HG02610 (cell line): ENCODE data around the gene EIF4B.

Experiments used
- ATAC-seq: cut with Tn5 transposase; IDR thresholded peaks from one replicate; pipeline ENCODE4 v1.9.1; 2021; ENCODE audit warnings: mild to moderate bottlenecking, moderate library complexity; ENCODE audit not compliant: unreplicated experiment

EIF4B gene

DNA sequence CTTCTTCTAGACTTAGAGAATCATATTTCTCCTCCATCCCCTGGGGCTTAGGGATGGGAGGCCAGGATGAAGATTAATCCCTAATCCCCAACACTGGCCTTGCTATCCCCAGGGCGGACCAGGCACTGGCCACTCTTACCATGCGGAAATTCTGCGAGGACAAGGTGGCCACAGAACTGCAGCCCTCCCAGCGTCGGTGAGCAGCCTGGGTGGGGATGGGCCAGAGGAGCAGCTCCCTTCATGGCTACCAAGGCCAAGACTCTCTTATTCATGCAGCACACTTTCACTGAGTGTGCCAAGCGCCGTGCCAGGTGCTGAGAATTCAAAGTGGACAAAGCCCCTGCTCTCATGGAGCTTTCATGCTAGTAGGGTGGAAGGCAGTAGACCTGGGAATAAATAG, 50.6 kb downstream of the EIF4B start:
- ATAC-seq, result no peak

DNA sequence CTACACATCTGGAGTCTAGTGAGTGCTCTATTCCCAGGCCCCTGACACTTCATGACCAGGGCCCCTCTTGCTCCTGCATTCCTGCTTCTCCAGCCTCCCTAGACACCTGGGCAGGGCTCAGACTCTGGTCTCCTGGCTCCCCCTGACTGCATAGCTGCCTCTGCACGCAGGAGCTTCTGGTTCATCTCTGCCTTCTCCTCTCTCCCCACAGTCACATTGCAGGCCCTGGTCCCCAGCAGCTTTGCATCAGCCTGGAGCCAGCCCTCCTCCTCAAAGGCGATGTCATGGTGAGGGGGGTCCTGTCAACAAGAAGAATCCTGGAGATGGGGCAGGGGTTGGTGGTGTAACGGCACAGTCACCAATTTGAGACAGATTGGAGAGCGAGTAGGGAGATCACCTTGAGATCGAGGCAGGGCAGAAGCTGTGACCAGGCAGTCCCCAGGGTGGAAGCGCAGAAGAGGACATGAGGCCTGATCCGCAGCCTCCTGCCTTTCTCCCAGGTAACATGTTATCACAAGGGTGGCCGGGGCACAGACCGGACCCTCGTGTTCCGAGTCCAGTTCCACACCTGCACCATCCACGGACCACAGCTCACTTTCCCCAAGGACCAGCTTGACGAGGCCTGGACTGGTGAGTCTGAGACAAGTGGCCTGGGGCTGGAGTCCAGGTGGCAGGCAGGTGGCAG, 51.7 kb downstream of the EIF4B start:
- ATAC-seq, result no peak

DNA sequence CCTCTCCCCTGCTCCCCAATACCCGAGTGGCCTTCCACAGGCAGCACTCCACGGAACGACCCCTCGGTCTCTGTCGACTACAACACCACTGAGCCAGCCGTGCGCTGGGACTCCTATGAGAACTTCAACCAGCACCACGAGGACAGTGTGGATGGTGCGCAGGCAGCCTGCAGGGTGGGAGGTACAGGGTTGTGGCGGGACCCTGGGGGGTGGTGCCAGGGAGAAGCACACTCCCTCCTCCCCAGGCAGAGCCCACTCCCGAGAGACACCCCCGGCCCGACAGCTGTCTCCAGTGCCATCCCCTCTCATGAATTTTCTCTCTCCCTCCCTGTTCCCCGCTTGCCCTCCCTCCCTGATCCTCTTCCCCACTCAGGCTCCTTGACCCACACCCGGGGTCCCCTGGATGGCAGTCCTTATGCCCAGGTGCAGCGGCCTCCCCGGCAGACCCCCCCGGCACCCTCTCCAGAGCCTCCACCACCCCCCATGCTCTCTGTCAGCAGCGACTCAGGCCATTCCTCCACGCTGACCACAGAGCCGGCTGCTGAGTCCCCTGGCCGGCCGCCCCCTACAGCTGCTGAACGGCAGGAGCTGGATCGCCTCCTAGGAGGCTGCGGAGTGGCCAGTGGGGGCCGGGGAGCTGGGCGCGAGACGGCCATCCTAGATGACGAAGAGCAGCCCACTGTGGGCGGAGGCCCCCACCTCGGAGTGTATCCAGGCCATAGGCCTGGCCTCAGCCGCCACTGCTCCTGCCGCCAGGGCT, 52.6 kb downstream of the EIF4B start:
- no peak for ATAC-seq

DNA sequence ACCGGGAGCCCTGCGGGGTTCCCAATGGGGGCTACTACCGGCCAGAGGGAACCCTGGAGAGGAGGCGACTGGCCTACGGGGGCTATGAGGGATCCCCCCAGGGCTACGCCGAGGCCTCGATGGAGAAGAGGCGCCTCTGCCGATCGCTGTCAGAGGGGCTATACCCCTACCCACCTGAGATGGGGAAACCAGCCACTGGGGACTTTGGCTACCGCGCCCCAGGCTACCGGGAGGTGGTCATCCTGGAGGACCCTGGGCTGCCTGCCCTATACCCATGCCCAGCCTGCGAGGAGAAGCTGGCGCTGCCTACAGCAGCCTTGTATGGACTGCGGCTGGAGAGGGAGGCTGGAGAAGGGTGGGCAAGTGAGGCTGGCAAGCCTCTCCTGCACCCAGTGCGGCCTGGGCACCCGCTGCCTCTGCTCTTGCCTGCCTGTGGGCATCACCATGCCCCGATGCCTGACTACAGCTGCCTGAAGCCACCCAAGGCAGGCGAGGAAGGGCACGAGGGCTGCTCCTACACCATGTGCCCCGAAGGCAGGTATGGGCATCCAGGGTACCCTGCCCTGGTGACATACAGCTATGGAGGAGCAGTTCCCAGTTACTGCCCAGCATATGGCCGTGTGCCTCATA, 53.3 kb downstream of the EIF4B start:
- no peak for ATAC-seq

DNA sequence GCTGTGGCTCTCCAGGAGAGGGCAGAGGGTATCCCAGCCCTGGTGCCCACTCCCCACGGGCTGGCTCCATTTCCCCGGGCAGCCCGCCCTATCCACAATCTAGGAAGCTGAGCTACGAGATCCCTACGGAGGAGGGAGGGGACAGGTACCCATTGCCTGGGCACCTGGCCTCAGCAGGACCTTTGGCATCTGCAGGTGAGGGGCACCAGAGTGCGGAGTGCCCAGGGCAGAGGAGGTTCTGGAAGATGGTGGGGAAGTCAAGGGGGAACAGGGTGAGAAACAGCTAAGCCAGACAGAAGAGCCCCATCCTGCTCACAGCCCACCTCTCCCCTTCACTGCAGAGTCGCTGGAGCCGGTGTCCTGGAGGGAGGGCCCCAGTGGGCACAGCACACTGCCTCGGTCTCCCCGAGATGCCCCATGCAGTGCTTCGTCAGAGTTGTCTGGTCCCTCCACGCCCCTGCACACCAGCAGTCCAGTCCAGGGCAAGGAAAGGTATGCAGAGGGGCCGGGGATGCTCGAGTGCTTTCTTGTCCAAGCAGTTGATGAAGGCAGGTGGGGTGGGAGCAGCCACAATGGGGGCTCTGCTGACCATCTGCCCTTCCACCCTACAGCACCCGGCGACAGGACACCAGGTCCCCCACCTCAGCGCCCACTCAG, 53.9 kb downstream of the EIF4B start:
- ATAC-seq, result no peak

DNA sequence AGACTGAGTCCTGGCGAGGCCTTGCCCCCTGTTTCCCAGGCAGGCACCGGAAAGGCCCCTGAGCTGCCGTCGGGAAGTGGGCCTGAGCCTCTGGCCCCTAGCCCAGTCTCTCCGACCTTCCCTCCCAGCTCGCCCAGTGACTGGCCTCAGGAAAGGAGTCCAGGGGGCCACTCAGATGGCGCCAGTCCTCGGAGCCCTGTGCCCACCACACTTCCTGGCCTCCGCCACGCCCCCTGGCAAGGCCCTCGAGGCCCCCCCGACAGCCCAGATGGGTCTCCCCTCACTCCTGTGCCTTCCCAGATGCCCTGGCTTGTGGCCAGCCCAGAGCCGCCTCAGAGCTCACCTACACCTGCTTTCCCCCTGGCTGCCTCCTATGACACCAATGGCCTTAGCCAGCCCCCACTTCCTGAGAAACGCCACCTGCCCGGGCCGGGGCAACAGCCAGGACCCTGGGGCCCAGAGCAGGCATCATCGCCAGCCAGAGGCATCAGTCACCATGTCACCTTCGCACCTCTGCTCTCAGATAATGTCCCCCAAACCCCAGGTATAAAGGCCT, 54.5 kb downstream of the EIF4B start:
- no peak for ATAC-seq

DNA sequence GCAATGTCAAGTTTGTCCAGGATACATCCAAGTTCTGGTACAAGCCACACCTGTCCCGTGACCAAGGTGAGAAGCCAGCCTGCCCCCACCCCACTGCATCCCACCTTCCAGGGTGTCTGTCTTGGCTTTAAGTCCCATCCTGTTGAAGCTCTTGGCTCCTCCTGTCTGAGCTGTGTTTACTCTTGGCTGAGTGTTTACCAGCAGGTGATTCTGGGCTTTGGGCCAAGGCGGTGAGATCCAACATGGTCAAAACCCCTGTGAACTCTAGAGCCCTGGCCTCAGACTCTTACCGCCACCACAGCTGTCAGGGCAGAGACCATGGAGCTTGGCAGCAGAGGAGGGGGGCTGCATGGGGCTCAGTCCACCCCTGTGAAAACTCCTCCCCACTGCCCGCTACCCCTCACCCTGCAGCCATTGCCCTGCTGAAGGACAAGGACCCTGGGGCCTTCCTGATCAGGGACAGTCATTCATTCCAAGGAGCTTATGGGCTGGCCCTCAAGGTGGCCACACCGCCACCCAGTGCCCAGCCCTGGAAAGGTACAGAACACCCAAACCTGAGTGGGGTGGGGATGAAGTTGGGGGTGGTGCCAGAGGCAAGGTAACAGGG, 55.3 kb downstream of the EIF4B start:
- no peak for ATAC-seq

DNA sequence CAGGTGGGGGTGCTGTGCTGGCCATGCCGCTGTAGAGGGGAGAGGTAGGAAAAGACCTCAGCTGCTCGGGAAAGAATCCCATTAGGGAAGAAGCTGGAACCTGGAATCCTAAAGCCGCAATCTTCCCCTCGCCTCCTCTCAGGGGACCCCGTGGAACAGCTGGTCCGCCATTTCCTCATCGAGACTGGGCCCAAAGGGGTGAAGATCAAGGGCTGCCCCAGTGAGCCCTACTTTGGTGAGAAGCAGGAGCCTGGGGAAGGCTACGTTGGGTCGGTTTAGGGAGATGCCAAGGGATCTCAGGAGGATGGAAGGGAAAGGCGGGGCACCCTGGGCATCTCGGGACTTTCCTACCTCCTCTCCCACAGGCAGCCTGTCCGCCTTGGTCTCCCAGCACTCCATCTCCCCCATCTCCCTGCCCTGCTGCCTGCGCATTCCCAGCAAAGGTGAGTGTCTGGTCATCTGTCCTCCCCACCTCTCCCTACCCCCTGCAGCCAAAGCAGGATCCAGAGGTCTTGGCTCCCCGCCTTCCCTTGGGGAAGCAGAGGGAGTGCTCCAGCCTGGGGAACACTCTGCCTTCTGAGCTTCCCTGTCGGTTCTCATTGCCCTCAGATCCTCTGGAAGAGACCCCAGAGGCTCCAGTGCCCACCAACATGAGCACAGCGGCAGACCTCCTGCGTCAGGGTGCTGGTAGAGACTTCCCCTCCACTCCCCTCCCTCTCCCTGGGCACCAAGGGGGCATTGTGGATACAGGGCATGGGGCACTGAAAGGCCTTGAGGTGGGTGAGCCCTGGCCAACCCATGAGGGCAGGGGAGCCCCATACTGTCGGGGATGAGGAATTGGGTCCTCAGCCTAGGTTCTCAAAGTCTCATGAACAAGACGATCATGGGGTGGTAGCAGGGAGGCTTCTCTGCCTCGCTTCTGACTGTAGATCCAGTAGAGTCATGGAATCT, 56.0 kb downstream of the EIF4B start:
- ATAC-seq, result no peak

DNA sequence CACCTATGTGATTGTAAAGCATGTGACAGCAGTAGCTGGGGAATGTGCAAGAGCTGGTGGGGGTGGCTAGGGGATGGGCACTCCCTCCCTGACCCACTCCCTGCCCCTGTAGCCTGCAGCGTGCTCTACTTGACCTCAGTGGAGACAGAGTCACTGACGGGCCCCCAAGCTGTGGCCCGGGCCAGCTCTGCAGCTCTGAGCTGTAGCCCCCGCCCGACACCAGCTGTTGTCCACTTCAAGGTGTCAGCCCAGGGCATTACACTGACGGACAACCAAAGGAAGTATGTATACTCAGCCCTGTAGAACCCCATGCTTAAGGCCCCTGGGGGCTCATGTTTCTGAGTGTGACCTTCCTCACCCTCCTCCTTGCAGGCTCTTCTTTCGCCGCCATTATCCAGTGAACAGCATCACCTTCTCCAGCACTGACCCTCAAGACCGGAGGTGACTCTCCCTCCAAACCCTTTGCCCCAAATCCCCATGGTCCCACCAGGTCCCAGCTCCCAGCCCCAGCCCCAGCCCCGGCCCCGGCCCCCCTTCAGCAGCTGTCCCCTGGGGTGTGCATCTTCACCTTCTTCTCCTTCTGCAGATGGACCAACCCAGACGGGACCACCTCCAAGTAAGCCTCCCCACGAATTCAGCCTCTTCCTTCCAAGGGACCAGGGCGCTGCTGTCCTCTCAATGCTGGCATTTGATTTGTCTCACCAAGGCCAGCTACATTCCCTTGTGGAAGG, 56.9 kb downstream of the EIF4B start:
- no peak for ATAC-seq

DNA sequence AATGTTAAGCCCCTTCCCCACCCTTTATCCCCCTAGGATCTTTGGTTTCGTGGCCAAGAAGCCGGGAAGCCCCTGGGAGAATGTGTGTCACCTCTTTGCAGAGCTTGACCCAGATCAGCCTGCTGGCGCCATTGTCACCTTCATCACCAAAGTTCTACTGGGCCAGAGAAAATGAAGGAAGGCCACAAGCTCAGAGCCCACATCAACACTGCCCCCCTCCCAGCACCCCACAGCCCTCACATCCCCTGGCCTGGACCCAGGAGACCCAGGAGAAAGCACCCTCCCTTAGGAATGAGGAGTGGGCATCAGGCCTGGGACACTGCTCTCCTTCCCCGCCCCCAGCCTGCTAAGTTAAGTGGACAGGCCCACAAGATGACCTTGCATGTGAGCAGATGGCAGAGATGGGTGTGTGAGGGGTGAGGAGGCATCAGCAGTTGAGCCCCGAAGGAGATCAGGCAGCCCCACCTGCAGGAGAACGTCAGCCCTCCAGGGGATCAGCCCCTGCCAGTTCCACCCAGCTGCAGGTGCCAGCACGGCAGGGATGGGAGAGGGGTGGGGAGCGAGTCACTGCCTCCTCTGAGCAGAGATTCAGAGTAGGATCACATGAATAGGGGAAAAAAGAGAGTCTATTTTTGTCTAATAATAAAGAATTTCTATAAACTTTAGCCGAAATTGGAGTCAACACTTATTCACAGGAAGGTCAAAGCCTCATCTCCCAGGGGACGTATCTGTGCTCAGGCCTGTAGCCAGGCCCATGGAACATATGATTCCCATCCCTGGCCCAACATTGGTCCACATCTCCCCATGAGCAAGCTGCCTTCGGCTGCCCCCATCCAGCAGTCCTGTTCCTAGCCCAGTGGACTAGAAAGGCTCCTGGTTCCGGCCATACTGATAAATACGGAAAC, 57.7 kb downstream of the EIF4B start:
- no peak for ATAC-seq

DNA sequence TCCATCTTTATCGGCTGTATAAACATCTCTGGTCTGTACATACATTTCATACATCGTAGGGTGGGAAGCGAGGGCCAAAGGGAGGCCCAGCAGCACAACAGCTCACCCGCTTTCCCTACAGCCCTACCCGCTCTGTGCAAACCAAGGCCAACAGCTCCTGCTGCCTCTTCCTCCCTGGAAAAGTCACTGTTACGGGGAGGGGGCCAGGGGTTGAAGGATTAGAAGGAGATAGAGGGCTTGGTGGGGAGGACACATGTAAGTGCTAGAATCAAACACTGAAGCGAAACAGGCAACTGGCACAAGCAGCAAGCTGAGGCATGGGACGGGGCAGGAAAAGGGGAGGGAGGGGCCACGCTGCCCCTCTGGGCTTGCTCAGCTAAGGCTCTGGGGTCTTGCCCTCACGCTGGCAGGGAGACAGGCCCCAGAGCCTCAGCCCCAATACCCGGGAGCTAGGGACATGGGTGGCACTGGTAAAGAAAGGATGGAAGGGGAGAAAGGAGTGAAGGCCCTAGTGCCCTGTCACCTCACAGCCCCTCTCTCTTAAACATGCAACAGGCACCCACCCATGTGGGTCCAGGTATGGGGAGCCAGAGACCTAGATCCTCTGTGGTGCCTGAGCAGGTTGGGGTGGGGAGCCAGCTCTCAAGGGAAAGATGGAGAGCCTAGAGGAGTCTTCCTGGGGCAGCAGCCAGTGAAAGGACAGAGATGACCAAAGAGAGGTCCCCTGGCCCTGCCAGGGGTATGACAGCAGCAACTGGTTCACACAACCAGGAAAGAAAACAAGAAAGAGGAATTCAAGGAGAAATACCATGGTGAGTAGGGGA, 58.6 kb downstream of the EIF4B start:
- ATAC-seq, result no peak

DNA sequence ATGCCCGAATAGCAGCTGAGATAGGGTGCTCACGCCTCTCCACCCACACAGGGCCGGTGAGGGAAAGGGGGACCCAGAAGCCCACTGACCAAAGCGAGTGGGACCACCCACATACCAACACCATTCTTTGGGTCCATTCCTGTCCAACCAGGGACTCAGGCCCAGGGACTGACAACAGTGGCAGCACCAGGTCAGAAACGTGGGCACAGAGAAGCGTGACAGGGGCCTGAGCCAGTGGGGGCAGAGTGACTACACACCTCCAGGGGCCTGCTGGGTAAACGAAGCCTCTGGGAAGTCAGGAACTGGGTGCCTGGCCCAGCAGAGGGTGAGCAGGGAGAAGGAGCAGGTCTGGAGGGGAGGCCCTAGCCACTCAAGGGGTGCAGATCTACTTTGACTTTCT, 59.2 kb downstream of the EIF4B start:
- no peak for ATAC-seq

DNA sequence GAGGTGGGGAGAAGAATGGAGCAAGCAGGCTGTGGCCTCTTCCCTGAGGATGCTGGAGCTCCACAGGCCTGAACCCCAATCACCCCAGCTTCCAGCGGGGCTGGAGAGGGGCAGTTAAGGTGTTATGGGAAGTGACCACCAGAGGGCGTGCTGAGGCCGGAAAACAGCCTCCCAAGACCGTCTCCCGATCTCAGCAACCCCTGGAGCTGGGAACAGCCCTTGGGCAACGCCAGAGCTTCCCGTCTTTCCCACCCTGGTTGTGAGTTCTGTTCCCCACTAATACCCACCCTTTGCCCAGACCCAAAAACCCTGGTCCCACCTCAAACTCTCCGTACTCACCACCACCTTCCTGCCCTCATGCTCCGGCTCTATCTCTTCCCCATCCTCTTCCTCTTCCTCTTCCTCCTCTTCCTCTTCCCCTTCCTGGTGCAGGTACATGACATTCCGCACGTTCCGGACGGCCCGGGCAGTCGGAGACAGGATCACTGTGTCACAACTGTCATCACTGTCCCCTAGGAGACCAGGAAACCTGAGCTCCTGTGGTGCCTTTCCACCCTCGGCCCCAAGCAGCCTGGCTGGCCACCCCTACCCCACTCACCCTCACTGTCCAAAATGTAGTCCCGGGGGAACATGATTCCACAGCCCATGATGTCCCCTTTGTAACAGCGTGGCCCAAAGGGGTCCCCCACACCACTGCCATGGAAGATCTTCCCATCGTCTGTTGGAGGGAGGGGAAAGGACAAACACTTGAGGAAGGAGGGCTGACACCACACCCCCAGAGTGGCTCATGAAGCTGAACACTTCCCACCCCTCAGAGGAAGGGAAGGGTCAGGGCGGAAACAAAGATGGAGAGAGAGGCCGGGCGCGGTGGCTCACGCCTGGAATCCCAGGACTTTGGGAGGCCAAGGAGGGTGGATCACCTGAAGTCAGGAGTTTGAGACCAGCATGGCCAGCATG, 60.0 kb downstream of the EIF4B start:
- no peak for ATAC-seq

DNA sequence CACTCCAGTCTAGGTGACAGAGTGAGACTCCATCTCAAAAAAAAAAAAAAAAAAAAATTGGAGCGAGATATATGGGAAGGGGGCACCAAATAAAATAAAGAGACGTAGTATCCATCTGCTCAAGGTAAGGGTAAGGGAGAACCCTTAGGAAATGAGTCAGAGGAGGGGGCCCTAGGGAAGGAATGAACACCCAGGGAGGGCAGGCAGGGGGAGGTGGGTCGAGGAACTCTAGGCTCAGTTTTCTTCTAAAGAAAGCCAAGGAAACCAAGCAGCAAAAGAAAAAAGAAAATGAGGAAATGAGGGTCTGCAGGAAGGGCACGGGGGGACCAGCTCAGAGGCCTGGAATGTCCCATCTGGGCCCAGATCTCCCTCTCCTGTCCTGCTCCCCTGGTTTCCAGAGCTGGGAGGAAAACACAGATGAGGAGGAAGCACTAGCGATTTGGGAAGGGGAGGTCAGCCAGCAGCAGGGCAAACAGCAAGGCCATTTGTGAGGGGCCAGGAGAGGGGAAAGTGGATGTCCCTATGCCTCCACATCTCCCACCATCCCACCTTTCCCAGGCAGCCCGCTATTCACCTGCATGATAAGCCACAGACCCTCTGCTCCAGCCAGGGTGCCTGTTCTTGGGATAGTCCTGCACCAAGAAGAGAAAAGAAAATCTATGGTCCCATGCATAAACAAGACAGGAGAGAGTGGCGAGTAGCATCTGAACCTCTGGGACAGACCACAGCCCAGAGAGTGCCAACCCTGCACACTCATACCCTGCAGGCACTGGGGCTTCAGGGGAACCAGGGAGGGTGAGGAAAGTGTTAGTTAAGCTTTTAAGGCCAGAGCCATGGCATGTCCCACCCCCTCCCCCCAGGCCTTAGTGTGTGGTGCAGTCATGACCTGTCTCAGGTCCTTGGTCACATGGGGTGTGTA, 61.1 kb downstream of the EIF4B start:
- ATAC-seq, result no peak
